Keratinocyte (primary cell): ENCODE results near the gene EVX2.
A peak's percentile ranks its signal among the peaks of the same experiment; 100 is the strongest.

Source experiments
- EZH2 ChIP-seq: IDR thresholded peaks from one replicate; pipeline ENCODE4 v1.6.1; 2012; ENCODE audit warnings: inconsistent platforms, mild to moderate bottlenecking, low read length, moderate library complexity
- TF ChIP-seq, protein P1 (sequence below), 3 experiments: IDR thresholded peaks in 1 of 3; conservative IDR thresholded peaks in 1 of 3; optimal IDR thresholded peaks in 1 of 3; 2 replicates in 2 of 3; 3 replicates in 1 of 3; pipeline versions ENCODE3 to v1.5.1; 2011; ENCODE audit warnings: low read length in 3 of 3, mild to moderate bottlenecking in 3 of 3, moderate library complexity in 2 of 3, control low read depth in 1 of 3, inconsistent platforms in 1 of 3; ENCODE audit not compliant: insufficient read depth in 2 of 3; ENCODE audit errors: extremely low read depth in 1 of 3

DNA sequence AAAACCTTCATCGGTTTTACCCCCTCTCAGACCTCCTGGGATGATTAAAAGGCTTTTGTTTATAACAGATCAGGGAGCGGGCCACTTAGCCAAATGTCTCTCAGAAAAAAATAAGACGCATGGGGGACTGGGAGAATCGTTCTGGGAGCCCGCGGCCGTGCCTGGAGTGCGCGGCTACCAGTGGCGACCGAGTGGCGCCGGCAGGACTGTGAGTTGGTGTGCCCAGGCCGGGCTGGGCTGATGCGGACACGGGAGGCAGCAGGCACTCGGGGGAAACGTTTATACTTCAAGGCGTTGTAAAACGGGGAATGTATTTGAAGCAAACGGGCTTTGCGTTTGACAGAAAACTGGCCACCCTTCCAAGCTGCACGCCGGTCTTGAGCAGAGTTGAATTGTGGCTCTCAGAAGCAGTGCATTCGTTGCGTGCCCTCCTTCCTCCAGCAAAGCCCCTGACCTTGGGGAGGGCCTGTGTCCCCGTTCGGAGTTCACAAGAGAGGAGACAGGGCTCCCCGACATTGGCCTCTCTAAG is 28.1 kb upstream of the EVX2 start:
- TF ChIP-seq, protein P1, sequence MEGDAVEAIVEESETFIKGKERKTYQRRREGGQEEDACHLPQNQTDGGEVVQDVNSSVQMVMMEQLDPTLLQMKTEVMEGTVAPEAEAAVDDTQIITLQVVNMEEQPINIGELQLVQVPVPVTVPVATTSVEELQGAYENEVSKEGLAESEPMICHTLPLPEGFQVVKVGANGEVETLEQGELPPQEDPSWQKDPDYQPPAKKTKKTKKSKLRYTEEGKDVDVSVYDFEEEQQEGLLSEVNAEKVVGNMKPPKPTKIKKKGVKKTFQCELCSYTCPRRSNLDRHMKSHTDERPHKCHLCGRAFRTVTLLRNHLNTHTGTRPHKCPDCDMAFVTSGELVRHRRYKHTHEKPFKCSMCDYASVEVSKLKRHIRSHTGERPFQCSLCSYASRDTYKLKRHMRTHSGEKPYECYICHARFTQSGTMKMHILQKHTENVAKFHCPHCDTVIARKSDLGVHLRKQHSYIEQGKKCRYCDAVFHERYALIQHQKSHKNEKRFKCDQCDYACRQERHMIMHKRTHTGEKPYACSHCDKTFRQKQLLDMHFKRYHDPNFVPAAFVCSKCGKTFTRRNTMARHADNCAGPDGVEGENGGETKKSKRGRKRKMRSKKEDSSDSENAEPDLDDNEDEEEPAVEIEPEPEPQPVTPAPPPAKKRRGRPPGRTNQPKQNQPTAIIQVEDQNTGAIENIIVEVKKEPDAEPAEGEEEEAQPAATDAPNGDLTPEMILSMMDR (optimal IDR thresholded peaks at IDR 0.05 in 1 of 3, IDR thresholded peaks at IDR 0.05 in 1 of 3, conservative IDR thresholded peaks at IDR 0.05 in 1 of 3; ENCODE audit: extremely low read depth in 1 of 3, insufficient read depth in 2 of 3, low read length in 3 of 3), result no peak
- peak; percentile 62 for TF ChIP-seq EZH2
